Endothelial cell of umbilical vein (primary cell): Measurements from ENCODE around the gene HECTD2. TPM values are rescaled to one million over a fixed set of nuclear protein-coding genes. Genes with fewer than 3 reads are reported as not detected.

Source experiments
- BruUV-seq: library from RNA; stranded (reverse); fragments of 400-500 nt; replicated peaks from 2 replicates; lab custom pipeline; 2021; lab: Mats Ljungman, UMichigan
- CTCF ChIA-PET: fragments of 300-600, 350-600 bp; sonication (Branson Sonifier 250); formaldehyde crosslinking; loops from one replicate; lab custom pipeline; 2021; ENCODE audit warnings: antibody characterized with exemption, inconsistent platforms; lab: Charles Lee
- POLR2A ChIA-PET: fragments of 300-600, 350-600 bp; sonication (Branson Sonifier 250); formaldehyde crosslinking; loops from one replicate; lab custom pipeline; 2021; ENCODE audit warnings: antibody characterized with exemption, inconsistent platforms; lab: Charles Lee
- DNase-seq: peaks from one replicate; pipeline ENCODE4 v3.0.0-alpha.2; 2011; ENCODE audit warnings: low read depth, low spot score
- FAIRE-seq: peaks from 2 replicates; lab custom pipeline; 2011; peaks lifted over from hg19 to GRCh38; lab: Jason Lieb, UNC
- H2AFZ ChIP-seq: 2 replicates; pipeline ENCODE4 v1.6.0; 2012; ENCODE audit warnings: low read depth, low read length, control low read depth, inconsistent platforms
- H3K27ac ChIP-seq: 2 replicates; pipeline ENCODE4 v1.5.1; 2011; ENCODE audit warnings: low read depth, mild to moderate bottlenecking, control low read depth, low read length, moderate library complexity; ENCODE audit not compliant: insufficient read depth
- H3K27me3 ChIP-seq, 2 experiments: 2 replicates each; pipeline versions ENCODE4 v1.6.0 to v1.6.1; 2011; ENCODE audit warnings: low read length in 2 of 2, mixed read lengths in 1 of 2; ENCODE audit not compliant: control insufficient read depth in 2 of 2, insufficient read depth in 2 of 2
- H3K36me3 ChIP-seq, 2 experiments: 2 replicates in 1 of 2; 3 replicates in 1 of 2; pipeline ENCODE4 v1.5.1; 2011; ENCODE audit warnings: low read length in 2 of 2, mild to moderate bottlenecking in 1 of 2, moderate library complexity in 1 of 2; ENCODE audit not compliant: control insufficient read depth in 2 of 2, insufficient read depth in 2 of 2; ENCODE audit errors: extremely low read depth in 1 of 2
- H3K4me1 ChIP-seq: 3 replicates; pipeline ENCODE4 v1.5.1; 2011; ENCODE audit warnings: mild to moderate bottlenecking, low read length; ENCODE audit not compliant: control insufficient read depth, insufficient read depth; ENCODE audit errors: extremely low read depth
- H3K4me2 ChIP-seq: 2 replicates; pipeline ENCODE4 v1.6.1; 2011; ENCODE audit warnings: low read length, control low read depth, mixed read lengths; ENCODE audit not compliant: insufficient read depth
- H3K4me3 ChIP-seq, 3 experiments: fragments of 200-600 bp in 1 of 3; sonication (generic), shearing (Covaris generic) in 1 of 3; replicated peaks in 1 of 3; 2 replicates each; pipeline ENCODE4 v1.5.1; 2011 to 2016; ENCODE audit warnings: control low read depth in 3 of 3, low read length in 3 of 3, mild to moderate bottlenecking in 2 of 3, inconsistent platforms in 1 of 3, low read depth in 1 of 3, moderate library complexity in 1 of 3; ENCODE audit not compliant: insufficient read depth in 1 of 3
- H3K79me2 ChIP-seq: 2 replicates; pipeline ENCODE4 v1.6.0; 2012; ENCODE audit warnings: low read length, inconsistent platforms; ENCODE audit not compliant: control insufficient read depth, insufficient read depth
- H3K9ac ChIP-seq: replicated peaks from 2 replicates; pipeline ENCODE3; 2011; ENCODE audit warnings: low read length, control low read depth; ENCODE audit not compliant: insufficient read depth; ENCODE audit errors: extremely low read depth
- H3K9me1 ChIP-seq: replicated peaks from 3 replicates; pipeline ENCODE4 v1.6.0; 2011; ENCODE audit warnings: mild to moderate bottlenecking, low read length; ENCODE audit not compliant: control insufficient read depth, insufficient read depth; ENCODE audit errors: extremely low read depth
- H3K9me3 ChIP-seq: replicated peaks from 2 replicates; pipeline ENCODE4 v1.5.1; 2012; ENCODE audit warnings: low read length, inconsistent platforms; ENCODE audit not compliant: control insufficient read depth, insufficient read depth
- H4K20me1 ChIP-seq: replicated peaks from 2 replicates; pipeline ENCODE3; 2011; ENCODE audit warnings: mild to moderate bottlenecking, low read length; ENCODE audit not compliant: control insufficient read depth, insufficient read depth; ENCODE audit errors: extremely low read depth
- CTCF ChIP-seq, 2 donors: IDR thresholded peaks; 1 replicate in 1 of 2; 2 replicates in 1 of 2; pipeline ENCODE4 v1.5.1; 2011; ENCODE audit warnings: low read length in 2 of 2, mild to moderate bottlenecking in 2 of 2, moderate library complexity in 2 of 2, control low read depth in 1 of 2, inconsistent platforms in 1 of 2, low read depth in 1 of 2; ENCODE audit not compliant: insufficient read depth in 1 of 2; ENCODE audit errors: extremely low read depth in 1 of 2
- EZH2 ChIP-seq: IDR thresholded peaks from 2 replicates; pipeline ENCODE4 v1.6.1; 2012; ENCODE audit warnings: borderline replicate concordance, low read depth, mild to moderate bottlenecking, moderate library complexity, low read length, inconsistent platforms; ENCODE audit not compliant: severe bottlenecking
- FOS ChIP-seq: IDR thresholded peaks from 2 replicates; pipeline ENCODE4 v1.6.1; 2011; ENCODE audit warnings: mild to moderate bottlenecking, low read length, moderate library complexity, borderline replicate concordance; ENCODE audit not compliant: insufficient read depth
- GATA2 ChIP-seq: IDR thresholded peaks from 2 replicates; pipeline ENCODE4 v1.7.0; 2011; ENCODE audit warnings: low read depth, mild to moderate bottlenecking, moderate library complexity, mixed read lengths, low read length; ENCODE audit not compliant: insufficient read length, insufficient read depth
- JUN ChIP-seq: IDR thresholded peaks from 2 replicates; pipeline ENCODE4 v1.6.1; 2011; ENCODE audit warnings: borderline replicate concordance, low read depth; ENCODE audit not compliant: insufficient read length, insufficient read depth
- MAX ChIP-seq: IDR thresholded peaks from 2 replicates; pipeline ENCODE4 v1.6.1; 2011; ENCODE audit not compliant: insufficient read depth, insufficient read length
- MYC ChIP-seq: IDR thresholded peaks from one replicate; pipeline ENCODE4 v1.6.1; 2011; ENCODE audit warnings: mild to moderate bottlenecking, low read depth, low read length
- POLR2A ChIP-seq: IDR thresholded peaks from 2 replicates; pipeline ENCODE4 v1.6.1; 2012; ENCODE audit warnings: low read depth, mild to moderate bottlenecking, control low read depth, low read length
- POLR2AphosphoS5 ChIP-seq: IDR thresholded peaks from 2 replicates; pipeline ENCODE4 v1.6.1; 2012; ENCODE audit warnings: low read depth, mild to moderate bottlenecking, control low read depth, low read length, moderate library complexity; ENCODE audit not compliant: insufficient read depth
- dilution Hi-C: fragments of 300-500 bp; cut with MboI; formaldehyde crosslinking; loops from one replicate; pipeline ENCODE4 v1.15.0; 2019; ENCODE audit warnings: low sequenced_read_pairs; ENCODE audit not compliant: extremely low pct_ligation_motif_present
- intact Hi-C: fragments of 100-400 bp; cut with micrococcal nuclease; formaldehyde crosslinking; loops from one replicate; pipeline ENCODE4 v1.10.0; 2022
- polyA plus RNA-seq, 4 experiments: library from polyadenylated mRNA; depleted of rRNA in 3 of 4; stranded (reverse) in 3 of 4; unstranded in 1 of 4; fragments of >200 nt; gene quantifications; 2 replicates each; pipeline versions ENCODE4 v1.2.1 to v1.2.3, GENCODE V29; 2011 to 2012; ENCODE audit warnings: missing spikeins in 1 of 4
- total RNA-seq: library from RNA; stranded (reverse); gene quantifications from 2 replicates; pipeline ENCODE4 v1.2.3, GENCODE V29; 2021

HECTD2 gene
- total and polyA plus RNA-seq, 2 donors (not counting 3 experiments of a cell fraction or from before 2014, with no cell fraction given): 4.2 to 10.7 TPM

GRCh38 chr10:91465261-91465660 lies 55.1 kb downstream of the HECTD2 start:
- H2AFZ ChIP-seq: no peak overlapping the region
- H3K27ac ChIP-seq: no peak overlapping the region
- no peak for FAIRE-seq
- CTCF ChIA-PET: no interaction called here
- no peaks in the 10 kb centered on the region for H3K9me3 ChIP-seq
- dilution Hi-C loops (no loop called here), intact Hi-C loops (no loop called here)
- no peaks in the 10 kb centered on the region for H4K20me1 ChIP-seq
- POLR2A ChIA-PET: no interaction called here
- no peaks in the 10 kb centered on the region for H3K27me3 ChIP-seq
- DNase-seq: no peak
- no peak for TF ChIP-seq POLR2AphosphoS5
- no peak for TF ChIP-seq MAX
- no peak for TF ChIP-seq FOS
- TF ChIP-seq MYC: no peak
- no peak for TF ChIP-seq EZH2
- TF ChIP-seq GATA2: no peak
- H3K9ac ChIP-seq: no peak overlapping the region
- H3K9me1 ChIP-seq: peaks cover 3% of the 10 kb centered on the region
- H3K4me1 ChIP-seq: no peaks in the 10 kb centered on the region
- H3K79me2 ChIP-seq: no peaks in the 10 kb centered on the region
- H3K4me3 ChIP-seq: no peak overlapping the region
- H3K36me3 ChIP-seq: no peaks in the 10 kb centered on the region
- no TSS peak for BruUV-seq
- no peak overlapping the region for H3K4me2 ChIP-seq

GRCh38 chr10:91467114-91467513 lies 57.0 kb downstream of the HECTD2 start:
- Histone ChIP-seq H3K4me2 (no peak overlapping the region), H2AFZ (no peak overlapping the region), H3K79me2 (no peaks in the 10 kb centered on the region), H4K20me1 (no peaks in the 10 kb centered on the region), H3K9me3 (no peaks in the 10 kb centered on the region), H3K36me3 (no peaks in the 10 kb centered on the region), H3K4me1 (no peaks in the 10 kb centered on the region), H3K9ac (no peak overlapping the region), H3K27me3 (no peaks in the 10 kb centered on the region), H3K9me1 (no peaks in the 10 kb centered on the region), H3K27ac (no peak overlapping the region), H3K4me3 (no peak overlapping the region)
- TF ChIP-seq POLR2AphosphoS5: no peak
- TF ChIP-seq MAX: no peak
- no peak for TF ChIP-seq EZH2
- no peak for TF ChIP-seq FOS
- no peak for TF ChIP-seq POLR2A
- TF ChIP-seq CTCF (IDR thresholded peaks at IDR 0.05; ENCODE audit: extremely low read depth in 1 of 2, insufficient read depth in 1 of 2, low read depth in 1 of 2, low read length in 2 of 2): no peak
- no peak for TF ChIP-seq JUN
- no peak for TF ChIP-seq MYC
- TF ChIP-seq GATA2: no peak
- no peak for DNase-seq
- BruUV-seq: no TSS peak
- FAIRE-seq: no peak
- ChIA-PET POLR2A (no interaction called here), CTCF (no interaction called here)
- dilution Hi-C loops: no loop called here
- intact Hi-C loops: no loop called here
